Cardiac muscle cell (in vitro differentiated cells and primary cell): ENCODE measurements around the gene FAM241A. TPM values are rescaled to one million over a fixed set of nuclear protein-coding genes. Genes with fewer than 3 reads are reported as not detected.

Experiments used
- DNase-seq, 2 donors: peaks; one replicate each; pipeline versions ENCODE4 v3.0.0 to v3.0.0-alpha.2; 2010 to 2017; ENCODE audit warnings: low read depth in 1 of 2, low spot score in 1 of 2
- H3K27ac ChIP-seq: fragments of 200-600 bp; sonication (generic); 2 replicates; pipeline ENCODE4 v1.5.1; 2016
- H3K27me3 ChIP-seq: fragments of 200-600 bp; sonication (generic); 2 replicates; pipeline ENCODE4 v1.6.0; 2016; ENCODE audit warnings: control low read depth
- H3K36me3 ChIP-seq: fragments of 200-600 bp; sonication (generic); 2 replicates; pipeline ENCODE4 v1.5.1; 2016; ENCODE audit warnings: control low read depth
- H3K4me1 ChIP-seq: fragments of 200-600 bp; sonication (generic); 2 replicates; pipeline ENCODE4 v1.8.1; 2017; ENCODE audit warnings: low read depth, mild to moderate bottlenecking, mixed run types
- H3K4me3 ChIP-seq: fragments of 200-600 bp; sonication (generic); 2 replicates; pipeline ENCODE4 v1.5.1; 2016; ENCODE audit warnings: mild to moderate bottlenecking
- H3K9me3 ChIP-seq: fragments of 200-600 bp; sonication (generic); 2 replicates; pipeline ENCODE4 v1.5.1; 2017; ENCODE audit warnings: low read depth, mild to moderate bottlenecking, control low read depth
- polyA plus RNA-seq: library from polyadenylated mRNA; unstranded; fragments of >200 nt; fragmentation: Nextera tagmentation; extraction: Ambion mirVana; gene quantifications from 2 replicates; pipeline ENCODE4 v1.2.1, GENCODE V29; 2016
- total RNA-seq: library from RNA; depleted of rRNA; stranded (reverse); fragments of >200 nt; gene quantifications from 2 replicates; pipeline ENCODE4 v1.2.3, GENCODE V29; 2016
- TF ChIP-seq, protein P1 (sequence below): IDR thresholded peaks from 2 replicates; pipeline ENCODE4 v1.5.1; 2012; ENCODE audit warnings: low read depth, mild to moderate bottlenecking, low read length

FAM241A gene
- total and polyA plus RNA-seq, 2 experiments from 2014 or later = 2.3 to 4.3 TPM

DNA sequence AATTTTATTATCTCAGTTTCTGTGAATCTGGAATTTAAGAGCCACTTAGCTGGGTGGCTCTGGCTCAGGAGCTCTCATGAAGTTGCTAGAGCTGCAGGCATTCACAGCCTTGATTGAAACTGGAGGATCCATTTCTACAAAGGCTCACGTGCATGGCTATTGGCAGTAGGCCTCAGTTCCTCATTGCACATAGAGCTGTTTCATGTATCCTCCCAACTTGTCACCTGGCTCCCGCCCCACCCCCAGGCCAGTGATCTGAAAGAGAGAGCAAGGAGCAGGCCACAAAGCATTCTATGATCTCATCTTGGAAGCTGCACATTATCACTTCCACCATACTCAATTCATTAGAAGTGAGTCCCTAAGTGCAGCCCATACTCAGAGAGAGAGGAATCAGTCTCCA is 67.8 kb downstream of the FAM241A start:
- H3K4me1 ChIP-seq = no peaks in the 10 kb centered on the region
- H3K27ac ChIP-seq = no peak overlapping the region
- TF ChIP-seq, protein P1, sequence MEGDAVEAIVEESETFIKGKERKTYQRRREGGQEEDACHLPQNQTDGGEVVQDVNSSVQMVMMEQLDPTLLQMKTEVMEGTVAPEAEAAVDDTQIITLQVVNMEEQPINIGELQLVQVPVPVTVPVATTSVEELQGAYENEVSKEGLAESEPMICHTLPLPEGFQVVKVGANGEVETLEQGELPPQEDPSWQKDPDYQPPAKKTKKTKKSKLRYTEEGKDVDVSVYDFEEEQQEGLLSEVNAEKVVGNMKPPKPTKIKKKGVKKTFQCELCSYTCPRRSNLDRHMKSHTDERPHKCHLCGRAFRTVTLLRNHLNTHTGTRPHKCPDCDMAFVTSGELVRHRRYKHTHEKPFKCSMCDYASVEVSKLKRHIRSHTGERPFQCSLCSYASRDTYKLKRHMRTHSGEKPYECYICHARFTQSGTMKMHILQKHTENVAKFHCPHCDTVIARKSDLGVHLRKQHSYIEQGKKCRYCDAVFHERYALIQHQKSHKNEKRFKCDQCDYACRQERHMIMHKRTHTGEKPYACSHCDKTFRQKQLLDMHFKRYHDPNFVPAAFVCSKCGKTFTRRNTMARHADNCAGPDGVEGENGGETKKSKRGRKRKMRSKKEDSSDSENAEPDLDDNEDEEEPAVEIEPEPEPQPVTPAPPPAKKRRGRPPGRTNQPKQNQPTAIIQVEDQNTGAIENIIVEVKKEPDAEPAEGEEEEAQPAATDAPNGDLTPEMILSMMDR = no peak

DNA sequence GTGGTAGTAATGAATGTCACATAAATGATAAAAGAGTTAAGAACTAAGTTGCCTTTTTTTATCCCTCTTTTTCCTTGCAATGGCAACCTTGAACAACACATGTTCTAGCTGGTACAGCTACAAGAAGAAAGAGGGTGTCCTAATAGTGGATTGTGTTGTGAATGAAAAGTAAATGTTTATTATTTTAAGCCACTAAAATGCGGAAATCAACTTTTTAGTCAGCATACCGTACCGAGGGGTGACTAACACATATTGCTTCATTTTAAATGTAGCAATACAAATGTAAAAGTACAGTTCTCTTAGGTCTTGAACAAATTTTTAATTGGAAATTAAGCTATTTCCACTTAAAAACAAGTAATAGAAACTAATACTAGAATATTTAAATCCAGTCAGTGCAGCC is 68.6 kb downstream of the FAM241A start:
- TF ChIP-seq, protein P1 = no peak
- no peak overlapping the region for H3K4me3 ChIP-seq
- no peaks in the 10 kb centered on the region for H3K9me3 ChIP-seq
- H3K4me1 ChIP-seq = no peaks in the 10 kb centered on the region
- no peak overlapping the region for H3K27ac ChIP-seq
- H3K36me3 ChIP-seq = no peaks in the 10 kb centered on the region
- peak in 1 of 2 donors; percentile 83 for DNase-seq
- H3K27me3 ChIP-seq = no peaks in the 10 kb centered on the region

More for the DNA sequence above, 67.8 kb downstream of the FAM241A start:
- H3K36me3 ChIP-seq = no peaks in the 10 kb centered on the region
- no peak overlapping the region for H3K4me3 ChIP-seq
- DNase-seq = peak in 1 of 2 donors; percentile 61
- no peaks in the 10 kb centered on the region for H3K27me3 ChIP-seq
- no peaks in the 10 kb centered on the region for H3K9me3 ChIP-seq

DNA sequence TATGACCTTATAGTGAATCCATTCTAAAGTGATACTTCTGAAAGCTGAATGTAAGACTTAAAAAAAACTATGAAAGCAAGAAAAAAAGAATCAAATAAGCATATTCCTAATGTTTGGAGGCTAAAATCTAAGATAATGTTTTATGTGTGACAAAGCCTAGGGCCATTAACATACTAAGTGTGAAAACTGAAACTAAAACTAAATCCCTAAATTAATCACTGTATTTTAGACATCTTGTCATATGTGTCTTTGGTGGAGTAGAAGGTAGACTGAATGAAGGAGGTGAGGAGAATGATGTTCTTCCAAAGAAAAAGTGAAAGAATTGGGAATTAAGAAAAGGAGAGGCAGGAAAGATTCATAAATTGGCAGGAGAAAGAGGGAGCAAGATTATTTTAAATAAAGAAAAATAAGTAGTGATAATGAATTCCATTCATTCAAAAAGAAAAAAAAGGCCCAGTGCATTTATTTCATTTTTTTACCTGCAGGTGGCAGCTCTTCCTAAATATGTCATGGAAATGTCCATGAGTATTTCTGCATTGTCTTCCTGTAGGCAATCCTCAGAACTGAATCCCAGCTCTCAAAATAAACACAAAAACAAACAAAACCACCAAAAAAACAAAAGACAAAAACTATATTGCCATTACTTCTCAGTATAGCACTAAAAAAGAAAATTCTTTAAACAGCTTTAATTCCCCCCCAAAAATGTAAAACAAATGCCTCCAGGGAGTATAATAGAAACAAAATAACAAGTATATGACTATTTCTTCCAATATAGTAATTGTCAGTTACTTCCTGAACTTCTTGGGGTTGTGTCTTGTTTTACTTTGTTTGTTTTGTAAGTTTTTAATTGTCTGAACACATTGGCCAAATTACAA is 69.4 kb downstream of the FAM241A start:
- Histone ChIP-seq H3K4me3 (no peak overlapping the region), H3K27me3 (no peaks in the 10 kb centered on the region), H3K27ac (no peak overlapping the region), H3K36me3 (no peaks in the 10 kb centered on the region), H3K4me1 (no peaks in the 10 kb centered on the region), H3K9me3 (no peaks in the 10 kb centered on the region)
- DNase-seq = peak; percentile 20 to 56
- TF ChIP-seq, protein P1 = peak; percentile 42

DNA sequence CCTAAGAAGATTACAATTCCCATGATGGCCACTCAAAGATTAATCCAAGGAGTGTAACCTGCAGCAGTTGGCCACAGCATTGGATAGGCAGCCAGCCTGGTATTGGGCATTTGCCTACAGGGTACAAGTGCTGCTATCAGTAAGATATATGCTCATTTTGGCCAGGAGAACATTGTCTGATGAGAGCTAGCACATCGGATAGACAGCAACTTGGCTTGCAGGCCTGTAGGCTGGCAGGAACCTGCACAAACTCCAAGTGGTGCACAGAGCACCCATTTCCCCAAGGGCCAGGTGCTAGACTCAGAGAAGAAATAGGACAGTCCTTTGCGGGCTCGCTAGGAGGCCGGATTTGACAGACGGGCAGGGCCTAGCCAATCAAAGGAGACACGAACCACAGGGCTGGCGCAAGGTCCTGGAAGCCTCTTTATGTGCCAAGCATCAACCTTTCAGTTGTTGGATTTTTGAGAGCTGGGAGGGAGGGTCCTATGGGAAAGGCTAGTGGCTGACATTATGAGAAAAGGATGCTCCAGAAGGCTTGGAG is 74.6 kb downstream of the FAM241A start:
- no peak for DNase-seq
- TF ChIP-seq, protein P1 = no peak
- no peaks in the 10 kb centered on the region for H3K27me3 ChIP-seq
- H3K4me1 ChIP-seq = no peaks in the 10 kb centered on the region
- no peaks in the 10 kb centered on the region for H3K9me3 ChIP-seq
- no peaks in the 10 kb centered on the region for H3K36me3 ChIP-seq
- H3K27ac ChIP-seq = no peak overlapping the region
- no peak overlapping the region for H3K4me3 ChIP-seq

DNA sequence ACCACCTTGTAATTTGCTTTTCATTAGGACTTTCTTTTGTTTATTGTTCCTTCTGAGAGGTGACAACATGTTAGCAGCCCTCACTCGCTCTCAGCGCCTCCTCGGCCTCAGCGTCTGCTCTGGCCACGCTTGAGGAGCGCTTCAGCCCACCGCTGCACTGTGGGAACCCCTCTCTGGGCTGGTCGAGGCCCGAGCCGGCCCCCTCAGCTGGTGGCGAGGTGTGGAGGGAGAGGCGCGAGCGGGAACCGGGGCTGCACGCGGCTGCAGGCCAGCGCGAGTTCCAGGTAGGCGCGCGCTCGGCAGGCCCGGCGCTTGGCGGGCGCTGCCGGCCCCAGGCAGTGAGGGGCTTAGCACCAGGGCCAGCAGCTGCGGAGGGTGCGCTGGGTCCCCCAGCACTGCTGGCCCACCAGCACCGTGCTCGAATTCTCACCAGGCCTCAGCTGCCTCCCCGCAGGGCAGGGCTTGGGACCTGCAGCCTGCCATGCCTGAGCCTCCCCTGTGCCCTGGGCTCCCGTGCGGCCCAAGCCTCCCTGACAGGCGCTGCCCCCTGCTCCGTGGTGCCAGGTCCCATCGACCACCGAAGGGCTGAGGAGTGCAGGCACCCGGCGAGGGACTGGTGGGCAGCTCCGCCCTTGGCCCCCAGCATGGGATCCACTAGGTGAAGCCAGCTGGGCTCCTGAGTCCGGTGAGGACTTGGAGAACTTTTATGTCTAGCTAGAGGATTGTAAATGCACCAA is 77.1 kb downstream of the FAM241A start:
- Histone ChIP-seq H3K27me3 (no peaks in the 10 kb centered on the region), H3K9me3 (no peaks in the 10 kb centered on the region), H3K4me3 (no peak overlapping the region), H3K27ac (no peak overlapping the region), H3K36me3 (no peaks in the 10 kb centered on the region), H3K4me1 (no peaks in the 10 kb centered on the region)
- TF ChIP-seq, protein P1 = no peak
- no peak for DNase-seq
